ENCODE data around the gene FYB1. TPM values are rescaled to one million over a fixed set of nuclear protein-coding genes. Genes with fewer than 3 reads are reported as not detected.

Gene FYB1
- total RNA-seq, 3 donors from 2014 or later (not counting 1 experiment from before 2014, with no cell fraction given): 277 to 340 (median 295) TPM

GRCh38 chr5:39207345-39208045 lies 11.9 kb downstream of the FYB1 start:
- peaks cover 61% of the 10 kb centered on the region for H3K4me1 ChIP-seq (ENCODE audit: control insufficient read depth, insufficient read depth, low read length)
- no peak for TF ChIP-seq CTCF (IDR thresholded peaks at IDR 0.05)
- 60% methylated on average over 4 of the region's 5 CpGs for WGBS (ENCODE audit: insufficient coverage)
- H3K27ac Mint-ChIP-seq: peak overlapping the region; percentile 84 to 96
- no peaks in the 10 kb centered on the region for H3K27me3 ChIP-seq (ENCODE audit: control insufficient read depth, insufficient read depth, low read length)
- no peaks in the 10 kb centered on the region for H3K27me3 Mint-ChIP-seq (ENCODE audit: low read depth in 2 of 2)
- no peak overlapping the region for H3K4me3 Mint-ChIP-seq
- no peak overlapping the region for H3K4me3 ChIP-seq (ENCODE audit: low read length)
- peak overlapping the region; percentile 54 for H3K27ac ChIP-seq (ENCODE audit: low read length)
- DNase-seq (peak in 1 of 2 donors; percentile 38), ATAC-seq (no peak)
- peaks cover under 1% of the 10 kb centered on the region for H3K36me3 ChIP-seq (ENCODE audit: control insufficient read depth, insufficient read depth, low read length)
- peaks cover 84 to 94% of the 10 kb centered on the region in 2 donors for H3K4me1 Mint-ChIP-seq
- intact Hi-C loops (cut with micrococcal nuclease): no loop called here
- no peaks in the 10 kb centered on the region for H3K9me3 Mint-ChIP-seq
- H3K36me3 Mint-ChIP-seq: no peaks in the 10 kb centered on the region
- no peaks in the 10 kb centered on the region for H3K9me3 ChIP-seq (ENCODE audit: control insufficient read depth, insufficient read depth, low read length)

- H3K27ac ChIP-seq (ENCODE audit: low read length): no peak overlapping the region
- H3K27me3 ChIP-seq (ENCODE audit: control insufficient read depth, insufficient read depth, low read length): no peaks in the 10 kb centered on the region
- intact Hi-C loops (cut with micrococcal nuclease): no loop called here
- Mint-ChIP-seq H3K4me3 (no peak overlapping the region), H3K27me3 (ENCODE audit: low read depth in 2 of 2) (no peaks in the 10 kb centered on the region), H3K4me1 (peaks cover 87 to 95% of the 10 kb centered on the region in 2 donors), H3K27ac (peak overlapping the region; percentile 84 to 96), H3K36me3 (no peaks in the 10 kb centered on the region), H3K9me3 (no peaks in the 10 kb centered on the region)
- no peak for TF ChIP-seq CTCF (IDR thresholded peaks at IDR 0.05)
- ATAC-seq (no peak), DNase-seq (peak in 1 of 2 donors; percentile 22)
- whole genome bisulfite sequencing (ENCODE audit: insufficient coverage): 85% methylated on average over 3 of the region's 3 CpGs
- H3K36me3 ChIP-seq (ENCODE audit: control insufficient read depth, insufficient read depth, low read length): peaks cover 4% of the 10 kb centered on the region
- no peak overlapping the region for H3K4me3 ChIP-seq (ENCODE audit: low read length)
- H3K4me1 ChIP-seq (ENCODE audit: control insufficient read depth, insufficient read depth, low read length): peaks cover 61% of the 10 kb centered on the region
- no peaks in the 10 kb centered on the region for H3K9me3 ChIP-seq (ENCODE audit: control insufficient read depth, insufficient read depth, low read length)
Measured at GRCh38 chr5:39206630-39207321, 12.6 kb downstream of the FYB1 start.

GRCh38 chr5:39205550-39205949 lies 13.8 kb downstream of the FYB1 start:
- Histone ChIP-seq H3K9me3 (ENCODE audit: control insufficient read depth, insufficient read depth, low read length) (no peaks in the 10 kb centered on the region), H3K36me3 (ENCODE audit: control insufficient read depth, insufficient read depth, low read length) (peaks cover 4% of the 10 kb centered on the region), H3K27me3 (ENCODE audit: control insufficient read depth, insufficient read depth, low read length) (no peaks in the 10 kb centered on the region), H3K4me3 (ENCODE audit: low read length) (no peak overlapping the region), H3K4me1 (ENCODE audit: control insufficient read depth, insufficient read depth, low read length) (peaks cover 57% of the 10 kb centered on the region), H3K27ac (ENCODE audit: low read length) (peak overlapping the region; percentile 25)
- intact Hi-C loops (cut with micrococcal nuclease): no loop called here
- WGBS (ENCODE audit: insufficient coverage): 82% methylated on average over 2 of the region's 3 CpGs
- H3K36me3 Mint-ChIP-seq: no peaks in the 10 kb centered on the region
- H3K4me3 Mint-ChIP-seq: no peak overlapping the region
- peak overlapping the region; percentile 96 to 98 for H3K27ac Mint-ChIP-seq
- no peak for TF ChIP-seq CTCF (IDR thresholded peaks at IDR 0.05)
- peaks cover 90 to 98% of the 10 kb centered on the region in 2 donors for H3K4me1 Mint-ChIP-seq
- peak in 1 of 2 donors; percentile 50 for DNase-seq
- no peaks in the 10 kb centered on the region for H3K9me3 Mint-ChIP-seq
- ATAC-seq: no peak
- H3K27me3 Mint-ChIP-seq (ENCODE audit: low read depth in 2 of 2): no peaks in the 10 kb centered on the region

Measured in natural killer cell (primary cell).